Stimulated activated naive CD8-positive, alpha-beta T cell treated with anti-CD3 and anti-CD28 coated beads, Interleukin-15, Interleukin-2, amounts not matched to agents 100 ng/mL and 50 ng/mL, for 24 hours (primary cell): Measurements from ENCODE around the gene GUCA2B.

Experiments used
- H3K27ac Mint-ChIP-seq: one replicate; pipeline ENCODE4 v1.8.0; 2021; ENCODE audit warnings: mild to moderate bottlenecking, mixed read lengths
- H3K27me3 Mint-ChIP-seq: one replicate; pipeline ENCODE4 v1.8.0; 2021; ENCODE audit warnings: mixed read lengths
- H3K36me3 Mint-ChIP-seq: one replicate; pipeline ENCODE4 v1.8.0; 2021; ENCODE audit warnings: low read depth, mixed read lengths
- H3K4me1 Mint-ChIP-seq: one replicate; pipeline ENCODE4 v1.8.0; 2021; ENCODE audit warnings: low read depth, mixed read lengths
- H3K4me3 Mint-ChIP-seq: one replicate; pipeline ENCODE4 v1.8.0; 2021; ENCODE audit warnings: mild to moderate bottlenecking, mixed read lengths
- H3K9me3 Mint-ChIP-seq: one replicate; pipeline ENCODE4 v1.8.0; 2021; ENCODE audit warnings: mixed read lengths

The GUCA2B gene

GRCh38 chr1:42152907-42153600, at the start of gene GUCA2B:
GUCA2B (plus strand) TSS chr1:42153410; CDS start chr1:42153451, 41 bp downstream.
- Mint-ChIP-seq H3K4me1 (peaks cover 7% of the 10 kb centered on the region), H3K4me3 (no peak within 1 kb of the TSS), H3K9me3 (no peaks in the 10 kb centered on the region), H3K27me3 (peaks cover 9% of the 10 kb centered on the region), H3K27ac (no peak within 1 kb of the TSS), H3K36me3 (no peaks in the 10 kb centered on the region)

- no peaks in the 10 kb centered on the region for H3K36me3 Mint-ChIP-seq
- no peaks in the 10 kb centered on the region for H3K9me3 Mint-ChIP-seq
Observed at GRCh38 chr1:42105025-42105424, 48.2 kb upstream of the GUCA2B start.

GRCh38 chr1:42108309-42108708, 44.9 kb upstream of the GUCA2B start:
- Mint-ChIP-seq H3K9me3 (no peaks in the 10 kb centered on the region), H3K27me3 (peaks cover 20% of the 10 kb centered on the region), H3K4me1 (no peaks in the 10 kb centered on the region), H3K27ac (no peak overlapping the region), H3K4me3 (no peak overlapping the region), H3K36me3 (no peaks in the 10 kb centered on the region)

More at GRCh38 chr1:42105025-42105424, 48.2 kb upstream of the GUCA2B start:
- Mint-ChIP-seq H3K27me3 (peaks cover 20% of the 10 kb centered on the region), H3K4me3 (no peak overlapping the region), H3K27ac (no peak overlapping the region), H3K4me1 (no peaks in the 10 kb centered on the region)

- Mint-ChIP-seq H3K4me1 (no peaks in the 10 kb centered on the region), H3K27me3 (peaks cover 19% of the 10 kb centered on the region), H3K36me3 (no peaks in the 10 kb centered on the region), H3K4me3 (no peak overlapping the region), H3K27ac (no peak overlapping the region), H3K9me3 (no peaks in the 10 kb centered on the region)
Observed at GRCh38 chr1:42109600-42109999, 43.6 kb upstream of the GUCA2B start.

- H3K27ac Mint-ChIP-seq = no peak overlapping the region
- H3K27me3 Mint-ChIP-seq = peaks cover 34% of the 10 kb centered on the region
- H3K4me3 Mint-ChIP-seq = no peak overlapping the region
- no peaks in the 10 kb centered on the region for H3K36me3 Mint-ChIP-seq
- H3K4me1 Mint-ChIP-seq = no peaks in the 10 kb centered on the region
- H3K9me3 Mint-ChIP-seq = no peaks in the 10 kb centered on the region
Observed at GRCh38 chr1:42114229-42114628, 39.0 kb upstream of the GUCA2B start.

- H3K36me3 Mint-ChIP-seq = no peaks in the 10 kb centered on the region
- H3K4me1 Mint-ChIP-seq = no peaks in the 10 kb centered on the region
- H3K27me3 Mint-ChIP-seq = peaks cover 29% of the 10 kb centered on the region
- peaks cover 6% of the 10 kb centered on the region for H3K9me3 Mint-ChIP-seq
- H3K27ac Mint-ChIP-seq = no peak overlapping the region
- no peak overlapping the region for H3K4me3 Mint-ChIP-seq
Observed at GRCh38 chr1:42117214-42117613, 36.0 kb upstream of the GUCA2B start.

- no peak overlapping the region for H3K27ac Mint-ChIP-seq
- H3K27me3 Mint-ChIP-seq = peaks cover 25% of the 10 kb centered on the region
- H3K9me3 Mint-ChIP-seq = peaks cover 6% of the 10 kb centered on the region
- H3K4me1 Mint-ChIP-seq = no peaks in the 10 kb centered on the region
- no peak overlapping the region for H3K4me3 Mint-ChIP-seq
- no peaks in the 10 kb centered on the region for H3K36me3 Mint-ChIP-seq
Observed at GRCh38 chr1:42118125-42118524, 35.1 kb upstream of the GUCA2B start.

- peaks cover 11% of the 10 kb centered on the region for H3K27me3 Mint-ChIP-seq
- H3K36me3 Mint-ChIP-seq = no peaks in the 10 kb centered on the region
- H3K9me3 Mint-ChIP-seq = peaks cover 6% of the 10 kb centered on the region
- no peak overlapping the region for H3K4me3 Mint-ChIP-seq
- H3K4me1 Mint-ChIP-seq = no peaks in the 10 kb centered on the region
- H3K27ac Mint-ChIP-seq = no peak overlapping the region
Observed at GRCh38 chr1:42122408-42122807, 30.8 kb upstream of the GUCA2B start.

GRCh38 chr1:42125552-42125951, 27.7 kb upstream of the GUCA2B start:
- Mint-ChIP-seq H3K27ac (no peak overlapping the region), H3K4me3 (no peak overlapping the region), H3K27me3 (peaks cover 12% of the 10 kb centered on the region), H3K36me3 (no peaks in the 10 kb centered on the region), H3K9me3 (peaks cover 6% of the 10 kb centered on the region), H3K4me1 (no peaks in the 10 kb centered on the region)

GRCh38 chr1:42127767-42128166, 25.4 kb upstream of the GUCA2B start:
- peaks cover 7% of the 10 kb centered on the region for H3K27me3 Mint-ChIP-seq
- no peaks in the 10 kb centered on the region for H3K36me3 Mint-ChIP-seq
- H3K27ac Mint-ChIP-seq = no peak overlapping the region
- no peak overlapping the region for H3K4me3 Mint-ChIP-seq
- H3K4me1 Mint-ChIP-seq = no peaks in the 10 kb centered on the region
- H3K9me3 Mint-ChIP-seq = no peaks in the 10 kb centered on the region

GRCh38 chr1:42128499-42128898, 24.7 kb upstream of the GUCA2B start:
- Mint-ChIP-seq H3K4me1 (no peaks in the 10 kb centered on the region), H3K36me3 (no peaks in the 10 kb centered on the region), H3K9me3 (no peaks in the 10 kb centered on the region), H3K27me3 (peaks cover 7% of the 10 kb centered on the region), H3K4me3 (no peak overlapping the region), H3K27ac (no peak overlapping the region)

GRCh38 chr1:42128964-42129363, 24.2 kb upstream of the GUCA2B start:
- Mint-ChIP-seq H3K9me3 (no peaks in the 10 kb centered on the region), H3K27me3 (peaks cover 7% of the 10 kb centered on the region), H3K36me3 (no peaks in the 10 kb centered on the region), H3K4me1 (no peaks in the 10 kb centered on the region), H3K4me3 (no peak overlapping the region), H3K27ac (no peak overlapping the region)

GRCh38 chr1:42130061-42130660, 23.0 kb upstream of the GUCA2B start:
- H3K4me1 Mint-ChIP-seq = no peaks in the 10 kb centered on the region
- H3K4me3 Mint-ChIP-seq = no peak overlapping the region
- H3K36me3 Mint-ChIP-seq = no peaks in the 10 kb centered on the region
- no peaks in the 10 kb centered on the region for H3K9me3 Mint-ChIP-seq
- peaks cover 7% of the 10 kb centered on the region for H3K27me3 Mint-ChIP-seq
- no peak overlapping the region for H3K27ac Mint-ChIP-seq

GRCh38 chr1:42133390-42133789, 19.8 kb upstream of the GUCA2B start:
- Mint-ChIP-seq H3K36me3 (no peaks in the 10 kb centered on the region), H3K27ac (no peak overlapping the region)

GRCh38 chr1:42133809-42134526, 19.2 kb upstream of the GUCA2B start:
- Mint-ChIP-seq H3K9me3 (no peaks in the 10 kb centered on the region), H3K4me1 (no peaks in the 10 kb centered on the region), H3K27ac (no peak overlapping the region), H3K36me3 (no peaks in the 10 kb centered on the region), H3K4me3 (no peak overlapping the region), H3K27me3 (peaks cover 8% of the 10 kb centered on the region)

More at GRCh38 chr1:42133390-42133789, 19.8 kb upstream of the GUCA2B start:
- H3K4me1 Mint-ChIP-seq = no peaks in the 10 kb centered on the region
- no peaks in the 10 kb centered on the region for H3K9me3 Mint-ChIP-seq
- H3K27me3 Mint-ChIP-seq = peaks cover 11% of the 10 kb centered on the region
- no peak overlapping the region for H3K4me3 Mint-ChIP-seq
